Prostate gland (tissue), 2 donors: ENCODE measurements around the gene GOT1.

ENCODE experiments used
- CTCF ChIP-seq, 4 experiments: fragments of 200-600 bp in 2 of 4; fragments of 450-650 bp in 2 of 4; sonication (generic) in 2 of 4; IDR thresholded peaks; 1 replicate in 3 of 4; 2 replicates in 1 of 4; pipeline ENCODE4 v1.5.1; 2016 to 2019; ENCODE audit warnings: antibody characterized with exemption in 4 of 4, mild to moderate bottlenecking in 2 of 4, moderate library complexity in 2 of 4
- POLR2A ChIP-seq: fragments of 450-650 bp; IDR thresholded peaks from one replicate; pipeline ENCODE4 v1.6.1; 2016; ENCODE audit warnings: antibody characterized with exemption, mild to moderate bottlenecking

GRCh38 chr10:99394256-99394655, 36.2 kb downstream of the GOT1 start:
- TF ChIP-seq CTCF (IDR thresholded peaks at IDR 0.05) (no peak), POLR2A (no peak)
